Smooth muscle cell (in vitro differentiated cells): ENCODE results near the gene TENM4. TPM values are rescaled to one million over a fixed set of nuclear protein-coding genes. Genes with fewer than 3 reads are reported as not detected.

ENCODE experiments used
- DNase-seq: peaks from one replicate; lab custom pipeline; 2025; ENCODE audit not compliant: unreplicated experiment; lab: John Stamatoyannopoulos, UW
- H2AFZ ChIP-seq: fragments of 200-600 bp; sonication (generic); 2 replicates; pipeline ENCODE4 v1.6.0; 2016; ENCODE audit warnings: antibody characterized with exemption, low read depth, mild to moderate bottlenecking
- H3F3A ChIP-seq: fragments of 200-600 bp; sonication (generic); 2 replicates; pipeline ENCODE4 v1.6.0; 2017; ENCODE audit warnings: antibody characterized with exemption, low read depth
- H3K27ac ChIP-seq: fragments of 200-600 bp; sonication (generic); 2 replicates; pipeline ENCODE4 v1.5.1; 2016; ENCODE audit warnings: low read depth, mild to moderate bottlenecking
- H3K27me3 ChIP-seq: fragments of 200-600 bp; sonication (generic); 2 replicates; pipeline ENCODE4 v1.6.1; 2016; ENCODE audit warnings: low read depth, mild to moderate bottlenecking
- H3K36me3 ChIP-seq: fragments of 200-600 bp; sonication (generic); 2 replicates; pipeline ENCODE4 v1.5.1; 2016; ENCODE audit warnings: low read depth
- H3K4me1 ChIP-seq: fragments of 200-600 bp; sonication (generic); 2 replicates; pipeline ENCODE4 v1.5.1; 2016; ENCODE audit warnings: low read depth
- H3K4me2 ChIP-seq: fragments of 200-600 bp; sonication (generic); 2 replicates; pipeline ENCODE4 v1.6.0; 2016; ENCODE audit warnings: mild to moderate bottlenecking
- H3K4me3 ChIP-seq: fragments of 200-600 bp; sonication (generic); 2 replicates; pipeline ENCODE4 v1.5.1; 2016; ENCODE audit warnings: mild to moderate bottlenecking
- H3K79me2 ChIP-seq: fragments of 200-600 bp; sonication (generic); 2 replicates; pipeline ENCODE4 v1.6.0; 2016; ENCODE audit warnings: low read depth, mild to moderate bottlenecking
- H3K9ac ChIP-seq: fragments of 200-600 bp; sonication (generic); 2 replicates; pipeline ENCODE4 v1.6.0; 2016; ENCODE audit warnings: low read depth
- H3K9me3 ChIP-seq: fragments of 200-600 bp; sonication (generic); replicated peaks from 2 replicates; pipeline ENCODE4 v1.5.1; 2016; ENCODE audit warnings: low read depth
- H4K20me1 ChIP-seq: fragments of 200-600 bp; sonication (generic); 2 replicates; pipeline ENCODE4 v1.6.0; 2016; ENCODE audit warnings: low read depth
- CTCF ChIP-seq: fragments of 200-600 bp; sonication (generic); IDR thresholded peaks from 2 replicates; pipeline ENCODE4 v1.5.1; 2017; ENCODE audit warnings: borderline replicate concordance, mild to moderate bottlenecking, antibody characterized with exemption; ENCODE audit not compliant: insufficient read depth, poor library complexity, severe bottlenecking
- WGBS: methylation state at CpG from one replicate; pipeline ENCODE4 v1.1.7; 2016; ENCODE audit warnings: low lambda C conversion rate; 5-methylcytosine and 5-hydroxymethylcytosine counted together
- polyA plus RNA-seq: library from polyadenylated mRNA; unstranded; fragments of >200 nt; fragmentation: Nextera tagmentation; extraction: Ambion mirVana; gene quantifications from 2 replicates; pipeline ENCODE4 v1.2.1, GENCODE V29; 2016
- total RNA-seq: library from RNA; depleted of rRNA; stranded (reverse); fragments of >200 nt; gene quantifications from 2 replicates; pipeline ENCODE4 v1.2.3, GENCODE V29; 2014

TENM4 gene
- total and polyA plus RNA-seq, 2 experiments from 2014 or later = 31.6 to 38.2 TPM

- Histone ChIP-seq H3K79me2 (no peaks in the 10 kb centered on the region), H3K9me3 (no peaks in the 10 kb centered on the region), H3K4me1 (peaks cover 20% of the 10 kb centered on the region), H3K27ac (peak overlapping the region; percentile 88), H3K27me3 (no peaks in the 10 kb centered on the region), H2AFZ (no peak overlapping the region), H3F3A (peaks cover 12% of the 10 kb centered on the region), H4K20me1 (no peaks in the 10 kb centered on the region), H3K4me2 (peak overlapping the region; percentile 56), H3K36me3 (no peaks in the 10 kb centered on the region), H3K4me3 (no peak overlapping the region), H3K9ac (peak overlapping the region; percentile 55)
- TF ChIP-seq CTCF = no peak
- WGBS = 46% methylated on average over 6 of the region's 6 CpGs
- no peak for DNase-seq
Observed at GRCh38 chr11:79244241-79244772, 196.5 kb downstream of the TENM4 start.

DNA sequence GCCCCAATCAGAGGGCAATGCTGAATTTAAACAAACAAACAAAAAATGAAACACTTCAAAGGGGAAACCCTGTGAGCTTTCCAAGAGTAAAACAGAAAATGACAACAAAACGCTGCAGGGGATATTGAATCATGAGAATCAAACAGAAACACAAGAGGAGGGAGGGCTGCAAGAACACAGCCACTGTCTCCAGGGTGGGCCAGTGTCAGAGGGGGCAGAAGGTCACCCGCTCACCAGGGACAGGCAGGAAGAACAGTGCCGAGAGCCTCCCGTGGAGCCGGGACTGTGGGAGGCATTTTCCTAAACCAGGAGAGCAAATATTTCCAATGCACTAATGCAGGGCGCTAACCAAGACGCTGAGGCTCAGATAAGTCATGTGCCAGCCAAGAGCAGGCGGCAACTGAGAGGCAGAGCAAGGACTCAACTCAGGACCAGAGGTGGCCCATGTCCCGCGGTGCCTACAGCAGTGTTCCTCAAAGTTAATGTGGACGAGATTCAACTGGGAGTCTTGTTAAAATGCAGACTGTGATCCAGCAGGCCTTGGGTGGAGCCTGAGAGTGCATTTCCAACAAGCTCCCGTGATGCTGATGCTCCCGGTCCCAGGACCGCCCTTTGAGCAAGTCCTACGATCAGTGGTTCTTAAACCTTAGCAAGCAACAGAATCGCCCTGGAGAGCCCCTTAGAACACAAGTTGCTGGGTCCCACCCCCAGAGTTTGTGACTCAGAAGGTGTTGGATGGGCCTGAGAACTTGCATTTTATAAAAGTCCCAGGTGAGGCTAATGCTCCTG lies 197.2 kb downstream of the TENM4 start:
- peak overlapping the region; percentile 55 for H3K4me2 ChIP-seq
- peak overlapping the region; percentile 55 for H3K9ac ChIP-seq
- H3K36me3 ChIP-seq = no peaks in the 10 kb centered on the region

DNA sequence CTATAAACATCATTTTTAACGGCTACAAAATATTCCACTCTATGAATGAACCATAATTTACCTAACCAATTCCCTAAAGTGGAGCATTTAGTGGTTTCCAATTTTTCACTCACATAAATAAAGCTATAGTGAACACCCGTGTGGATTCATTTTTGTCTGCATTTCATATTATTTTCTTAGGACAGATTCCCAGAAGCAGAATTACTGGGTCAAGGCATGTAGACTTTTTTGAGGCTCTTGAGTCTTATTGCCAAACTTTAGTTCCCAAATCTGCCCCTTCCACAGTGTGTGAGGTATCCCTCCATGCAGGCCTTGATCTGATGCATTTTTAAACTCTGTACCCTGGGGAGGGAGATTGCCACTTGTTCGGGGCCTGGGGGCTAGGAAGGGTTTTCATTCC lies 198.2 kb downstream of the TENM4 start:
- no peak overlapping the region for H3K27ac ChIP-seq
- no peaks in the 10 kb centered on the region for H3K9me3 ChIP-seq
- no peak overlapping the region for H3K4me2 ChIP-seq
- no peaks in the 10 kb centered on the region for H3K36me3 ChIP-seq
- peaks cover 20% of the 10 kb centered on the region for H3K4me1 ChIP-seq
- H3F3A ChIP-seq = peaks cover 12% of the 10 kb centered on the region
- no peak overlapping the region for H3K9ac ChIP-seq
- no peaks in the 10 kb centered on the region for H4K20me1 ChIP-seq
- no peak overlapping the region for H3K4me3 ChIP-seq
- H2AFZ ChIP-seq = no peak overlapping the region
- WGBS = 92% methylated on average over 3 of the region's 3 CpGs
- H3K79me2 ChIP-seq = no peaks in the 10 kb centered on the region
- H3K27me3 ChIP-seq = no peaks in the 10 kb centered on the region
- DNase-seq = no peak
- no peak for TF ChIP-seq CTCF

More for the DNA sequence above, 197.2 kb downstream of the TENM4 start:
- peaks cover 20% of the 10 kb centered on the region for H3K4me1 ChIP-seq
- H3K4me3 ChIP-seq = no peak overlapping the region
- H4K20me1 ChIP-seq = no peaks in the 10 kb centered on the region
- peak overlapping the region; percentile 88 for H3K27ac ChIP-seq
- H3F3A ChIP-seq = peaks cover 12% of the 10 kb centered on the region
- DNase-seq = no peak
- no peaks in the 10 kb centered on the region for H3K9me3 ChIP-seq
- no peaks in the 10 kb centered on the region for H3K79me2 ChIP-seq
- TF ChIP-seq CTCF = no peak
- no peak overlapping the region for H2AFZ ChIP-seq
- no peaks in the 10 kb centered on the region for H3K27me3 ChIP-seq
- 82% methylated on average over 16 of the region's 16 CpGs for WGBS
